ENCODE results near the gene YWHAB. TPM values are rescaled to one million over a fixed set of nuclear protein-coding genes. Genes with fewer than 3 reads are reported as not detected.

Gene YWHAB
- total and polyA plus RNA-seq, 7 experiments from 2014 or later: 135 to 552 (median 211) TPM

DNA sequence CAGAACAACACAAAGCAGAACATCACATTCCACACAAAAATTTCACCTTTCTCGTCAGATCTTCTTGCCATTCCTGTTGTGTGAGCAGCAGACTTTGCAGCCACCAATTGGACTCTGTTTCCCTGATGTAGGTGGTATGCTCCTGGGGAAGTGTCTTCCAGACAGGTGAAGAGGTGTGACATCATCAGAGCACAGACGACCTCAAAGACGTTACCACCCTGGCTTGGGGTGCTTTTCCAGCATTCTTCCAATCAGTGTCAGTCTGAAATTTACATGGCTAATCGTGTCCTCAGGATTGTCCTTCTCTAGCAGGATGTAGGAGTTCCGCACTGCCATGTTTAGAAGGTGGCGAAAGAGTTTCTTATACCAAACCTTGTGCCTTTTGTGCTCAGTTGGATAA, 43.5 kb upstream of the YWHAB start:
- Histone ChIP-seq H3K9me3 (ENCODE audit: control insufficient read depth in 2 of 3, low read length in 3 of 3) (no peaks in the 10 kb centered on the region), H3K36me3 (ENCODE audit: control insufficient read depth in 2 of 3, insufficient read depth in 3 of 3, low read length in 3 of 3) (no peaks in the 10 kb centered on the region), H3K27ac (ENCODE audit: low read depth, low read length) (no peak overlapping the region), H3K27me3 (ENCODE audit: control insufficient read depth in 2 of 2, insufficient read depth in 2 of 2, low read length in 2 of 2) (no peaks in the 10 kb centered on the region), H3K4me3 (ENCODE audit: low read length) (no peak overlapping the region), H3K4me1 (ENCODE audit: control insufficient read depth in 2 of 2, insufficient read depth in 2 of 2, low read length in 2 of 2) (no peaks in the 10 kb centered on the region)
- no peak for DNase-seq
- CTCF ChIA-PET: no interaction called here
- Mint-ChIP-seq H3K9me3 (peaks cover 0 to 17% (median 4%) of the 10 kb centered on the region in 11 donors), H3K4me3 (no peak overlapping the region), H3K36me3 (peaks cover 0 to 10% (median 0%) of the 10 kb centered on the region in 5 donors), H3K4me1 (no peaks in the 10 kb centered on the region), H3K27ac (no peak overlapping the region), H3K27me3 (peaks cover 18 to 32% (median 28%) of the 10 kb centered on the region in 5 donors)
- intact Hi-C loops (cut with micrococcal nuclease): no loop called here
- no peak for ATAC-seq
- POLR2A ChIA-PET: no interaction called here

GRCh38 chr20:44843876-44844275, 41.6 kb upstream of the YWHAB start:
- no peak overlapping the region for H3K4me3 Mint-ChIP-seq
- POLR2A ChIA-PET: no interaction called here
- Histone ChIP-seq H3K27me3 (ENCODE audit: control insufficient read depth in 2 of 2, insufficient read depth in 2 of 2, low read length in 2 of 2) (no peaks in the 10 kb centered on the region), H3K27ac (ENCODE audit: low read depth, low read length) (no peak overlapping the region), H3K9me3 (ENCODE audit: control insufficient read depth in 2 of 3, low read length in 3 of 3) (no peaks in the 10 kb centered on the region), H3K4me1 (ENCODE audit: control insufficient read depth in 2 of 2, insufficient read depth in 2 of 2, low read length in 2 of 2) (no peaks in the 10 kb centered on the region), H3K36me3 (ENCODE audit: control insufficient read depth in 2 of 3, insufficient read depth in 3 of 3, low read length in 3 of 3) (no peaks in the 10 kb centered on the region), H3K4me3 (ENCODE audit: low read length) (no peak overlapping the region)
- CTCF ChIA-PET: no interaction called here
- no peaks in the 10 kb centered on the region for H3K4me1 Mint-ChIP-seq
- ATAC-seq (no peak), DNase-seq (no peak)
- peaks cover 0 to 5% (median 0%) of the 10 kb centered on the region in 5 donors for H3K36me3 Mint-ChIP-seq
- H3K27me3 Mint-ChIP-seq: peaks cover 11 to 37% (median 22%) of the 10 kb centered on the region in 5 donors
- H3K9me3 Mint-ChIP-seq: peaks cover 0 to 9% (median 4%) of the 10 kb centered on the region in 11 donors
- intact Hi-C loops (cut with micrococcal nuclease): no loop called here
- H3K27ac Mint-ChIP-seq: no peak overlapping the region

DNA sequence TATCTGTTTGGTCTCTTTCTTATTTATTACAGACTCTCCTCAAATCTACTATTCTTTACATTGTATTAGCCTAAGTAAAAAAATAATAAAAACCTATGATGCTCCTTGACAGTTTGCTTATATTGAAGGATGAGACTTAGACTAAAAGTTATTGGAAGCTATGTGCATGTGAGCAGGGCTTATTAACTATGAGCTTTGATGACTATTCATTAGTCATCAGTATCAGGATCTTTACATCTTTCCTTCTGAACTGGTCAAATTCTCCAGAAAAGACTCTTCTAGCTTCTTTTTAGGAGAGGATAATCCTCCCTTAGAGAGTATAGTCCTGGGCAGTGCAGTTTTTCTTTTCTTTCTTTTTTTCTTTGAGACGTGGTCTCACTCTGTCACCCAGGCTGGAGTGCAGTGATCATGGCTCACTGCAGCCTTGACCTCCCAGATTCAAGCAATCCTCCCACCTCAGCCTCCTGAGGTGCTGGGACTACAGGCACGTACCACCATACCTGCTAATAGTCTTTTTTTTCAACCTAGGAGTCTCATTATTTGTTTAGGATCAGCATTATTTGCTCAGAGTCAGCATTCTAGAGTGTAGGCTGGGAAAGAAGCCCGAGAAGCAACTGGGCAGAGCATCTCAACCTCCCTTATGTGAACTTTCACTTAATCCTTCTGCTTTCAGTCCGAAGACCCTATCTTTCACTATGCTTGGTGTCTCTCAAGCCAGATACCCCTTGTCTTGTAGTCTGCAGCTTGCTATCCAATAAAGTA, 37.1 kb upstream of the YWHAB start:
- H3K36me3 Mint-ChIP-seq: no peaks in the 10 kb centered on the region
- H3K4me1 Mint-ChIP-seq: no peaks in the 10 kb centered on the region
- ChIA-PET CTCF (no interaction called here), POLR2A (interaction anchor here (0.6 kb wide), 1 partner anchor 359 kb away, joined by 6 read pairs; no protein-coding TSS in a partner anchor)
- no peak overlapping the region for H3K4me3 Mint-ChIP-seq
- intact Hi-C loops (cut with micrococcal nuclease): no loop called here
- no peaks in the 10 kb centered on the region for H3K4me1 ChIP-seq (ENCODE audit: control insufficient read depth in 2 of 2, insufficient read depth in 2 of 2, low read length in 2 of 2)
- H3K9me3 ChIP-seq (ENCODE audit: control insufficient read depth in 2 of 3, low read length in 3 of 3): no peaks in the 10 kb centered on the region
- no peak overlapping the region for H3K4me3 ChIP-seq (ENCODE audit: low read length)
- H3K9me3 Mint-ChIP-seq: no peaks in the 10 kb centered on the region
- DNase-seq (no peak), ATAC-seq (no peak)
- H3K36me3 ChIP-seq (ENCODE audit: control insufficient read depth in 2 of 3, insufficient read depth in 3 of 3, low read length in 3 of 3): no peaks in the 10 kb centered on the region
- H3K27ac Mint-ChIP-seq: no peak overlapping the region
- no peaks in the 10 kb centered on the region for H3K27me3 ChIP-seq (ENCODE audit: control insufficient read depth in 2 of 2, insufficient read depth in 2 of 2, low read length in 2 of 2)
- peaks cover 15 to 28% (median 19%) of the 10 kb centered on the region in 5 donors for H3K27me3 Mint-ChIP-seq
- no peak overlapping the region for H3K27ac ChIP-seq (ENCODE audit: low read depth, low read length)

DNA sequence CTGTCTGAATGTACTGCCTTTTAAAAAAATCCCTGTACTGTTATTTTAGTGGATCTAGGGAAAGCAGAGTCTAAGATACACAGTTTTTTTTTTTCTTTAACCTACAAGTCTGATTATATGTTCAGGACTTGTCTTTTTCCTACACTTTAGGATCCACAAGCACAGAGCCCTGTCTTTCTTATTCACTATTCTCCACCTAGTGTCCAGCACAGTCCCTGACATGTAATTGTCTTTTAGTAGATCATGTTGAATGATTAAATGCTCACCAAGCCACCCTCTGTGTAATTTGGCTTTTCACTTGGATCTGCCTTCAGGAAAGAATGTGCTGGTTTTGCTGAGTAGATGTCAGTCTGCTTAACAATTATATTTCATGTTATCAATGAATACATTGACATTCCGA, 35.8 kb upstream of the YWHAB start:
- Mint-ChIP-seq H3K9me3 (no peaks in the 10 kb centered on the region), H3K27ac (no peak overlapping the region), H3K4me3 (no peak overlapping the region), H3K4me1 (no peaks in the 10 kb centered on the region), H3K36me3 (no peaks in the 10 kb centered on the region), H3K27me3 (peaks cover 9 to 27% (median 13%) of the 10 kb centered on the region in 5 donors)
- DNase-seq: no peak
- no peaks in the 10 kb centered on the region for H3K9me3 ChIP-seq (ENCODE audit: control insufficient read depth in 2 of 3, low read length in 3 of 3)
- POLR2A ChIA-PET: no interaction called here
- H3K27me3 ChIP-seq (ENCODE audit: control insufficient read depth in 2 of 2, insufficient read depth in 2 of 2, low read length in 2 of 2): no peaks in the 10 kb centered on the region
- no peaks in the 10 kb centered on the region for H3K4me1 ChIP-seq (ENCODE audit: control insufficient read depth in 2 of 2, insufficient read depth in 2 of 2, low read length in 2 of 2)
- H3K36me3 ChIP-seq (ENCODE audit: control insufficient read depth in 2 of 3, insufficient read depth in 3 of 3, low read length in 3 of 3): no peaks in the 10 kb centered on the region
- intact Hi-C loops (cut with micrococcal nuclease): no loop called here
- ATAC-seq: no peak
- CTCF ChIA-PET: no interaction called here
- H3K4me3 ChIP-seq (ENCODE audit: low read length): no peak overlapping the region
- H3K27ac ChIP-seq (ENCODE audit: low read depth, low read length): no peak overlapping the region

GRCh38 chr20:44850272-44850671, 35.2 kb upstream of the YWHAB start:
- Mint-ChIP-seq H3K4me1 (no peaks in the 10 kb centered on the region), H3K9me3 (no peaks in the 10 kb centered on the region), H3K4me3 (no peak overlapping the region), H3K27ac (no peak overlapping the region), H3K36me3 (no peaks in the 10 kb centered on the region), H3K27me3 (peaks cover 5 to 27% (median 9%) of the 10 kb centered on the region in 5 donors)
- ChIA-PET POLR2A (no interaction called here), CTCF (no interaction called here)
- no peak for DNase-seq
- ATAC-seq: no peak
- Histone ChIP-seq H3K27ac (ENCODE audit: low read depth, low read length) (no peak overlapping the region), H3K36me3 (ENCODE audit: control insufficient read depth in 2 of 3, insufficient read depth in 3 of 3, low read length in 3 of 3) (no peaks in the 10 kb centered on the region), H3K4me1 (ENCODE audit: control insufficient read depth in 2 of 2, insufficient read depth in 2 of 2, low read length in 2 of 2) (no peaks in the 10 kb centered on the region), H3K27me3 (ENCODE audit: control insufficient read depth in 2 of 2, insufficient read depth in 2 of 2, low read length in 2 of 2) (no peaks in the 10 kb centered on the region), H3K4me3 (ENCODE audit: low read length) (no peak overlapping the region), H3K9me3 (ENCODE audit: control insufficient read depth in 2 of 3, low read length in 3 of 3) (no peaks in the 10 kb centered on the region)
- intact Hi-C loops (cut with micrococcal nuclease): no loop called here

DNA sequence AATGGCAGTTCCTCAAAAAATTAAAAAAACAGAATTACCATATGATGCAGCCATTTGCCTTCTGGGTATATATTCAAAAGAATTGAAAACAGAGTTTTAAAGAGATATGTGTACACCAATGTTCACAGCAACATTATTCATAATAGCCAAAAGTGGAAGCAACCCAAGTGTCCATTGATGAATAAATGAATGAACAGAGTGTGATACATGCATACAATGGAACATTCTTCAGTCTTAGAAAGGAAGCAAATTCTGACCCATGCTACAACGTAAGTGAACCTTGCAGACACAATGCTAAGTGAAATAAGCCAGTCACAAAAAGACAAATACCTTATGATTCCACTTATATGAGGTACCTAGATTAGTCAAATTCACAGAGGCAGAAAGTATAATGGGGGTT, 34.7 kb upstream of the YWHAB start:
- H3K36me3 Mint-ChIP-seq: no peaks in the 10 kb centered on the region
- no peak for ATAC-seq
- no peak overlapping the region for H3K4me3 Mint-ChIP-seq
- Histone ChIP-seq H3K27ac (ENCODE audit: low read depth, low read length) (no peak overlapping the region), H3K4me1 (ENCODE audit: control insufficient read depth in 2 of 2, insufficient read depth in 2 of 2, low read length in 2 of 2) (no peaks in the 10 kb centered on the region), H3K9me3 (ENCODE audit: control insufficient read depth in 2 of 3, low read length in 3 of 3) (no peaks in the 10 kb centered on the region), H3K36me3 (ENCODE audit: control insufficient read depth in 2 of 3, insufficient read depth in 3 of 3, low read length in 3 of 3) (no peaks in the 10 kb centered on the region), H3K27me3 (ENCODE audit: control insufficient read depth in 2 of 2, insufficient read depth in 2 of 2, low read length in 2 of 2) (no peaks in the 10 kb centered on the region), H3K4me3 (ENCODE audit: low read length) (no peak overlapping the region)
- POLR2A ChIA-PET: no interaction called here
- H3K27ac Mint-ChIP-seq: no peak overlapping the region
- H3K4me1 Mint-ChIP-seq: peaks cover 0 to 1% (median 0%) of the 10 kb centered on the region in 7 donors
- peaks cover 5 to 27% (median 9%) of the 10 kb centered on the region in 5 donors for H3K27me3 Mint-ChIP-seq
- CTCF ChIA-PET: no interaction called here
- no peak for DNase-seq
- H3K9me3 Mint-ChIP-seq: no peaks in the 10 kb centered on the region
- intact Hi-C loops (cut with micrococcal nuclease): no loop called here

DNA sequence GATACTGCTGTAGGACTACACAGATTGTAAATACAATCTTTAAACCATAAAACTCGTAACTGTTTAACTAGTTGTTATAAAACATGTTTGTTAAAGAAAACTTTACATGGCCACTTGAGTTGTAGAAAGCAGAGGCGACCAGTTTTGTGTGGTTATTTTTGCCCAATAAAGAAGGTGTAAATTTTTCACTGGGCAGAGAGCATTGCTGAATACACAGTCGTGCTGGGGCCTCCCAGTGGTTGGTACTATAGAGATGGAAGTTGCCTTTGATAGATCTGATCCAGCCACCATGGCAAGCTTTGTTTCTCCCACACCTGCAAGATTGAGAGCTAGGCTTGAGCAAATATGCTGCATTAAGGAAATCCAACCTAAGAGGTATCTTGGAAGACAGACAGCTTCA, 34.0 kb upstream of the YWHAB start:
- Mint-ChIP-seq H3K27me3 (peaks cover 5 to 24% (median 9%) of the 10 kb centered on the region in 5 donors), H3K9me3 (peaks cover 0 to 2% (median 0%) of the 10 kb centered on the region in 11 donors), H3K4me1 (peaks cover 0 to 6% (median 2%) of the 10 kb centered on the region in 7 donors), H3K36me3 (no peaks in the 10 kb centered on the region), H3K4me3 (no peak overlapping the region), H3K27ac (no peak overlapping the region)
- ATAC-seq: no peak
- Histone ChIP-seq H3K27ac (ENCODE audit: low read depth, low read length) (no peak overlapping the region), H3K36me3 (ENCODE audit: control insufficient read depth in 2 of 3, insufficient read depth in 3 of 3, low read length in 3 of 3) (no peaks in the 10 kb centered on the region), H3K4me3 (ENCODE audit: low read length) (no peak overlapping the region), H3K9me3 (ENCODE audit: control insufficient read depth in 2 of 3, low read length in 3 of 3) (no peaks in the 10 kb centered on the region), H3K4me1 (ENCODE audit: control insufficient read depth in 2 of 2, insufficient read depth in 2 of 2, low read length in 2 of 2) (no peaks in the 10 kb centered on the region), H3K27me3 (ENCODE audit: control insufficient read depth in 2 of 2, insufficient read depth in 2 of 2, low read length in 2 of 2) (no peaks in the 10 kb centered on the region)
- intact Hi-C loops (cut with micrococcal nuclease): no loop called here
- CTCF ChIA-PET: no interaction called here
- no peak for DNase-seq
- POLR2A ChIA-PET: no interaction called here

Measured in naive thymus-derived CD4-positive, alpha-beta T cell (primary cell).